ENCODE results near the gene ABI2. TPM values are rescaled to one million over a fixed set of nuclear protein-coding genes. Genes with fewer than 3 reads are reported as not detected.

The ABI2 gene
- total RNA-seq, 1 experiment from 2014 or later = 141 TPM

- H3K18ac ChIP-seq (ENCODE audit: insufficient read length, low read depth, low read length) = no peak overlapping the region
- no peaks in the 10 kb centered on the region for H3K27me3 ChIP-seq (ENCODE audit: insufficient read depth, low read length)
- no CpG with 5 or more reads among the region's 2 CpGs for WGBS (ENCODE audit: extremely low coverage, insufficient read length, low lambda C conversion rate)
- H3K4me2 ChIP-seq (ENCODE audit: insufficient read depth, insufficient read length, low read length) = no peak overlapping the region
- Mint-ChIP-seq H3K27me3 (ENCODE audit: low read depth) (no peaks in the 10 kb centered on the region), H3K4me1 (peaks cover 8 to 12% of the 10 kb centered on the region in 2 experiments), H3K27ac (peak overlapping the region in 1 of 3 experiments; percentile 71; a peak in 2 of 7 replicates), H3K4me3 (no peak overlapping the region), H3K36me3 (ENCODE audit: insufficient read depth in 1 of 3, low read depth in 3 of 3) (peaks cover 21 to 41% (median 35%) of the 10 kb centered on the region in 3 experiments), H3K9me3 (no peaks in the 10 kb centered on the region)
- H4K20me1 ChIP-seq (ENCODE audit: control insufficient read depth, insufficient read depth, insufficient read length) = no peaks in the 10 kb centered on the region
- H3T11ph ChIP-seq (ENCODE audit: low read length) = no peak overlapping the region
- no peaks in the 10 kb centered on the region for H3K4me1 ChIP-seq (ENCODE audit: insufficient read depth, low read length)
- H3K4ac ChIP-seq (ENCODE audit: low read depth, low read length) = no peak overlapping the region
- H2BK12ac ChIP-seq (ENCODE audit: insufficient read length, low read depth, low read length) = no peak overlapping the region
- H3K9me3 ChIP-seq (ENCODE audit: control insufficient read depth, low read depth, low read length) = no peaks in the 10 kb centered on the region
- H2BK15ac ChIP-seq (ENCODE audit: low read depth, low read length) = no peak overlapping the region
- no peak overlapping the region for H3K14ac ChIP-seq (ENCODE audit: insufficient read depth, low read length)
- no peak for DNase-seq
- no peak for TF ChIP-seq CTCF (conservative IDR thresholded peaks at IDR 0.05)
- no peaks in the 10 kb centered on the region for H3K23me2 ChIP-seq (ENCODE audit: insufficient read length, low read depth, low read length, poor library complexity, severe bottlenecking)
- H4K91ac ChIP-seq (ENCODE audit: insufficient read length, low read depth, low read length) = no peak overlapping the region
- no peak overlapping the region for H2AK5ac ChIP-seq (ENCODE audit: insufficient read length, low read length)
- H3K79me1 ChIP-seq (ENCODE audit: insufficient read depth, low read depth, low read length, poor library complexity, severe bottlenecking) = peaks cover 3% of the 10 kb centered on the region
- no peak overlapping the region for H3K27ac ChIP-seq (ENCODE audit: insufficient read length, low read depth, low read length)
- no peak overlapping the region for H2BK5ac ChIP-seq (ENCODE audit: insufficient read length, low read length)
- no peak overlapping the region for H2BK120ac ChIP-seq (ENCODE audit: low read depth, low read length, poor library complexity, severe bottlenecking)
- no peak overlapping the region for H2AFZ ChIP-seq (ENCODE audit: low read length)
- no peaks in the 10 kb centered on the region for H3K79me2 ChIP-seq (ENCODE audit: insufficient read depth, low read length)
- no peak overlapping the region for H4K8ac ChIP-seq (replicated peaks; ENCODE audit: insufficient read length, low read depth, low read length)
- H2BK20ac ChIP-seq (ENCODE audit: low read depth, low read length, poor library complexity, severe bottlenecking) = no peak overlapping the region
- H3K23ac ChIP-seq (ENCODE audit: insufficient read length, low read depth, low read length) = no peak overlapping the region
- no peak overlapping the region for H4K5ac ChIP-seq (ENCODE audit: insufficient read length, low read depth, low read length)
- H3K56ac ChIP-seq (ENCODE audit: insufficient read length, low read depth, low read length) = no peak overlapping the region
- H3K9ac ChIP-seq (ENCODE audit: extremely low read depth, insufficient read length, low read length) = no peak overlapping the region
Observed at GRCh38 chr2:203395858-203396257, 67.7 kb downstream of the ABI2 start.
